Gastroesophageal sphincter (tissue), 4 donors: ENCODE results near the gene AKAP13. TPM values are rescaled to one million over a fixed set of nuclear protein-coding genes. Genes with fewer than 3 reads are reported as not detected.

Experiments used
- ATAC-seq: fragments of 150-250 bp; one replicate; pipeline ENCODE4 v1.9.1; 2016; ENCODE audit warnings: mild to moderate bottlenecking, moderate library complexity
- H3K27ac ChIP-seq, 4 donors: fragments of 200-600 bp; sonication (generic) in 3 of 4; 1 replicate in 3 of 4; 2 replicates in 1 of 4; pipeline ENCODE4 v1.5.1; 2016 to 2019
- H3K27me3 ChIP-seq: fragments of 200-600 bp; sonication (generic); one replicate; pipeline ENCODE4 v1.5.1; 2019
- H3K36me3 ChIP-seq, 2 donors: fragments of 200-600 bp; sonication (generic); one replicate each; pipeline ENCODE4 v1.5.1; 2019; ENCODE audit warnings: control low read depth in 1 of 2
- H3K4me1 ChIP-seq, 3 donors: fragments of 200-600 bp; sonication (generic); 1 replicate in 2 of 3; 2 replicates in 1 of 3; pipeline ENCODE4 v1.5.1; 2016 to 2019; ENCODE audit warnings: control low read depth in 2 of 3
- H3K4me3 ChIP-seq, 2 donors: fragments of 200-600 bp; sonication (generic); one replicate each; pipeline ENCODE4 v1.5.1; 2019; ENCODE audit warnings: mild to moderate bottlenecking in 1 of 2, moderate library complexity in 1 of 2
- H3K9me3 ChIP-seq, 3 donors: fragments of 200-600 bp; sonication (generic); one replicate each; pipeline ENCODE4 v1.5.1; 2017 to 2019; ENCODE audit warnings: control low read depth in 2 of 3
- EP300 ChIP-seq: sonication (generic); formaldehyde crosslinking; IDR thresholded peaks from one replicate; pipeline ENCODE4 v1.6.1; 2017; ENCODE audit warnings: antibody characterized with exemption, mild to moderate bottlenecking
- POLR2A ChIP-seq, 2 donors: fragments of 450-650 bp; IDR thresholded peaks; one replicate each; pipeline ENCODE4 v1.6.1; 2017; ENCODE audit warnings: antibody characterized with exemption in 2 of 2, mild to moderate bottlenecking in 2 of 2, moderate library complexity in 1 of 2
- POLR2AphosphoS5 ChIP-seq: sonication (generic); formaldehyde crosslinking; IDR thresholded peaks from one replicate; pipeline ENCODE4 v1.6.1; 2017; ENCODE audit warnings: antibody characterized with exemption
- WGBS, 2 donors: methylation state at CpG; one replicate each; pipeline ENCODE4 v1.1.5; 2018; ENCODE audit warnings: low coverage in 1 of 2; 5-methylcytosine and 5-hydroxymethylcytosine counted together
- total RNA-seq, 4 donors: library from RNA; depleted of rRNA; stranded (reverse); fragments of >200 nt; gene quantifications; one replicate each; pipeline ENCODE4 v1.1.0, GENCODE V29; 2016
- TF ChIP-seq, protein P1 (sequence below), 4 experiments: fragments of 200-600 bp in 2 of 4; fragments of 450-650 bp in 2 of 4; sonication (generic) in 1 of 4; IDR thresholded peaks; one replicate each; pipeline ENCODE4 v1.5.1; 2017 to 2019; ENCODE audit warnings: antibody characterized with exemption in 4 of 4, mild to moderate bottlenecking in 2 of 4, moderate library complexity in 2 of 4

AKAP13 gene
- total RNA-seq, 4 donors from 2014 or later: 196 to 252 (median 215) TPM

DNA sequence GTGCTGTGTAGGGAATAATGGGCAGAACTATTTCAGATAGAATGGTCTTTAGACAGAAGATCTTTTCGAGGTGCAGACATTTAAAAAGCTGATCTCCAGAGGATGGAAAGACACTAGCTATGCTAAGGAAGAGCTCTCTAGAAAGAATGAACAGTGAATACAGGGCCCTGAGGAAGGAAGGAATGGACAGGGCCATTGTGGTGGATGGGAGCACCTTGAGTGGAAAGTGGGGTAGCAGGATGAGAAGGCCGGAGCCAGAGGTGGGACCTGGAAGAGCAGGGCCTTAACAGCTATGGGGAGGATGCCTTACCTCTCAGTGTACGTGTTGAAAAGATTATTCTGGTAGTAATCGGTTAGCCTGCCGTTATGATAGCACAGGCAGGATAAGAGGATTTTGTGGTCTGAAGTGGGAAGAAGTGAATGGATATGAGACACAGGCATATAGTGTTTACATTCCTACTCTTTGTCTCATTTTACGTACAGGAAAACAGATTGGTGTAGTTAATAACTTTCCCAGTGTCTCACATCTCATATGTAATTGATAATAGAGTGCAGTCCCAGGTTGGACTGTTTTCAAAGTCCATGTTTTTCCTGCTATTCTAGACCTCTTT, 241.9 kb downstream of the AKAP13 start:
- no peak for ATAC-seq
- peaks cover 32 to 74% (median 39%) of the 10 kb centered on the region in 3 donors for H3K4me1 ChIP-seq
- peak overlapping the region; percentile 83 to 100 (median 87) for H3K27ac ChIP-seq
- WGBS, 2 donors: 31% methylated on average over 5 to 6 of the region's 6 CpGs
- no peaks in the 10 kb centered on the region for H3K9me3 ChIP-seq
- TF ChIP-seq POLR2A (IDR thresholded peaks at IDR 0.05) (no peak), POLR2AphosphoS5 (peak; percentile 14)
- peak overlapping the region; percentile 53 to 85 for H3K4me3 ChIP-seq
- H3K27me3 ChIP-seq: no peaks in the 10 kb centered on the region
- no peaks in the 10 kb centered on the region for H3K36me3 ChIP-seq

DNA sequence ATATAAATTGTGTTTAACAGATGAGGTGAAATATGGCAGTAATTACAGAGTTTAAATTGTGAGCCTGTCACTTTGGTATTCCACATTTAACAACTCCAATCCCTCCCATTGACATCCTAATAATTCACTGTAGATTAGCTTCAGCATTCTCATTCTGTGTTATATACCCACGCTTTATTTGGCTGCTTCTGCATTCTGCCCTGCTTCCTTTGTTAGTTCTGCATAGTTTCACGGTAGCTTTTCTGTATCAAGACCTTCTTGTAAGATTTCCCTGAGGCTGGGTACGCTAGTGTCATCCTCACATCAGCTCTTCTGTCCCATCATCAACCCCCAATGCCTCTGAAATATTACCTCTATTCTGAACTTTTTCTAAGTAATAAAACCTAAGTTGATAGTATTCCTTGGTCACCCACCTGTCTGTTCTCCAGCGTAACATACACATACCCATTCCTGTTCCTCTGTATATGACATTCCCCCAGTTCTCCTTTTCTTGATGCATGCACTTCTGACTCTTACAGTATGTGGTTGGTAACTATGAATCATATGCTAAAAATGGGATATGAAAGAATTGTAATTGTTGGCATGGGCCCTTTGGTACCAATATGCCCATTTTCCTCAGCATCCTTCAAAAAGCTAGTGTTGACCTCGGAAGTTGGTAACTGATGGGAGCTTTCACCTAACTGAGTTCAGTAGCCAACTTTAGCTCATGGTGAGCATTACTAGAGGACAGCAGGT, 243.1 kb downstream of the AKAP13 start:
- WGBS, 2 donors: 26 to 29% methylated on average over 5 of the region's 5 CpGs
- peak; percentile 52 for TF ChIP-seq POLR2AphosphoS5
- TF ChIP-seq EP300: no peak
- TF ChIP-seq, protein P1, sequence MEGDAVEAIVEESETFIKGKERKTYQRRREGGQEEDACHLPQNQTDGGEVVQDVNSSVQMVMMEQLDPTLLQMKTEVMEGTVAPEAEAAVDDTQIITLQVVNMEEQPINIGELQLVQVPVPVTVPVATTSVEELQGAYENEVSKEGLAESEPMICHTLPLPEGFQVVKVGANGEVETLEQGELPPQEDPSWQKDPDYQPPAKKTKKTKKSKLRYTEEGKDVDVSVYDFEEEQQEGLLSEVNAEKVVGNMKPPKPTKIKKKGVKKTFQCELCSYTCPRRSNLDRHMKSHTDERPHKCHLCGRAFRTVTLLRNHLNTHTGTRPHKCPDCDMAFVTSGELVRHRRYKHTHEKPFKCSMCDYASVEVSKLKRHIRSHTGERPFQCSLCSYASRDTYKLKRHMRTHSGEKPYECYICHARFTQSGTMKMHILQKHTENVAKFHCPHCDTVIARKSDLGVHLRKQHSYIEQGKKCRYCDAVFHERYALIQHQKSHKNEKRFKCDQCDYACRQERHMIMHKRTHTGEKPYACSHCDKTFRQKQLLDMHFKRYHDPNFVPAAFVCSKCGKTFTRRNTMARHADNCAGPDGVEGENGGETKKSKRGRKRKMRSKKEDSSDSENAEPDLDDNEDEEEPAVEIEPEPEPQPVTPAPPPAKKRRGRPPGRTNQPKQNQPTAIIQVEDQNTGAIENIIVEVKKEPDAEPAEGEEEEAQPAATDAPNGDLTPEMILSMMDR (IDR thresholded peaks at IDR 0.05): no peak
- no peak for TF ChIP-seq POLR2A (IDR thresholded peaks at IDR 0.05)
- Histone ChIP-seq H3K36me3 (no peaks in the 10 kb centered on the region), H3K4me1 (peaks cover 21 to 74% (median 31%) of the 10 kb centered on the region in 3 donors), H3K27ac (peak overlapping the region; percentile 67 to 88 (median 80)), H3K9me3 (no peaks in the 10 kb centered on the region), H3K4me3 (peak overlapping the region; percentile 14 to 53), H3K27me3 (no peaks in the 10 kb centered on the region)
- ATAC-seq: no peak

- H3K27me3 ChIP-seq: no peaks in the 10 kb centered on the region
- peak; percentile 19 for ATAC-seq
- no peaks in the 10 kb centered on the region for H3K9me3 ChIP-seq
- peak overlapping the region in 1 of 2 donors; percentile 53 for H3K4me3 ChIP-seq
- 16 to 17% methylated on average over 7 of the region's 7 CpGs for WGBS, 2 donors
- peak overlapping the region; percentile 67 to 88 (median 80) for H3K27ac ChIP-seq
- H3K4me1 ChIP-seq: peaks cover 26 to 77% (median 26%) of the 10 kb centered on the region in 3 donors
- H3K36me3 ChIP-seq: no peaks in the 10 kb centered on the region
- TF ChIP-seq POLR2A (IDR thresholded peaks at IDR 0.05): no peak
- peak; percentile 8 for TF ChIP-seq POLR2AphosphoS5
Measured at GRCh38 chr15:85624291-85624801, 243.9 kb downstream of the AKAP13 start.

DNA sequence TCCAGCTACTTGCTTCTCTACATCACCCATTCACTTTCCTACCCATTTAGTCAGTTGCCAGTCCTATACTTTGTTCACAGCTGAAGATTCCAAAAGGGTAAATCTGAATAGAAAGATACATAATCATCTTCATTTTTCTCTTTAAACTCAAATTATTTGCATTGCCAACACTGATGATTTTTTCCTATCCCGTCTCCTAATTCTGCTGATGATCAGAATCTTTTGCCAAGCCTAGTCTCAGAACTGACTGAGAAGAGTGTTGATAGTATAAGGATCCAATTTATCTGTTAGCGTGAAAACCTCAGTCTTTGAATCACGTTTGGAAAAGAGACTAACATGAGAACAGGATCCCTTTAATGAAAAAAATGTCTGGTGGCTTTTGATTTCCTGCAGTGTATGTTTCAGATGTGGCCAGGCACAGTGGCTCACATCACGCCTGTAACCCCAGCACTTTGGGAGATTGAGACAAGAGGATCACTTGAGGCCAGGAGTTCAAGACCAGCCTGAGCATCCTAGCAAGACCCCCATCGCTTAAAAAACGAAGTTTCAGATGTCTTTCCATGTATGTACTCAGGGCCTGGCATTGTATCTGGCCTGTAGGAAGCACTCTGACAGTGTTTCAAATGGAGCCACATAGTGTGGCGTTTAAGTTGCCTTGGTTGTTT, 244.9 kb downstream of the AKAP13 start:
- Histone ChIP-seq H3K27ac (peak overlapping the region; percentile 59 to 88 (median 80)), H3K9me3 (no peaks in the 10 kb centered on the region), H3K4me1 (peaks cover 26 to 86% (median 26%) of the 10 kb centered on the region in 3 donors), H3K27me3 (no peaks in the 10 kb centered on the region), H3K36me3 (no peaks in the 10 kb centered on the region), H3K4me3 (no peak overlapping the region)
- WGBS, 2 donors: 38 to 47% methylated on average over 4 to 7 of the region's 7 CpGs
- ATAC-seq: no peak
- TF ChIP-seq EP300: no peak
- no peak for TF ChIP-seq POLR2A (IDR thresholded peaks at IDR 0.05)

DNA sequence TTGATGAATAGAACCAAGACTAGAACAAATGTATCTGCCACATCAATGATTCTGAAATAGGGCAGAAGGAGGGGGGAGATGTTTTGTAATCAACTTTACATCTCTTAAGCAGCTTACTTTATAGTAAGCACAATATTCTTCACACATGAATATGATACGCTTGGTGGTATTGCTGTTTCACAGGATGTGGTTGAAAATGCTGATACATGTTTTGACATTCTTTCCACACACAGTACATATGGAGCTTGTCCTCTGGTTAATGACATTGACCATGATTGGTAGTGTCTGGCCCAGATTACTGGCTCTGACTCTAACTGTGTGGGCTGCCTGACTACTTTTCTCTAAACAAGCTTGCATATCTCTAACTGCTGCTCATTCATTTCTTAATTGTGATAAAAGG, 245.5 kb downstream of the AKAP13 start:
- 47 to 71% methylated on average over 1 of the region's 1 CpG for WGBS, 2 donors
- H3K9me3 ChIP-seq: no peaks in the 10 kb centered on the region
- peak; percentile 50 for TF ChIP-seq POLR2AphosphoS5
- TF ChIP-seq EP300: no peak
- TF ChIP-seq, protein P1 (IDR thresholded peaks at IDR 0.05): no peak
- no peak overlapping the region for H3K4me3 ChIP-seq
- H3K4me1 ChIP-seq: peaks cover 26 to 92% (median 26%) of the 10 kb centered on the region in 3 donors
- peak; percentile 23 for ATAC-seq
- H3K27ac ChIP-seq: peak overlapping the region; percentile 59 to 88 (median 80)
- H3K27me3 ChIP-seq: no peaks in the 10 kb centered on the region
- H3K36me3 ChIP-seq: no peaks in the 10 kb centered on the region

DNA sequence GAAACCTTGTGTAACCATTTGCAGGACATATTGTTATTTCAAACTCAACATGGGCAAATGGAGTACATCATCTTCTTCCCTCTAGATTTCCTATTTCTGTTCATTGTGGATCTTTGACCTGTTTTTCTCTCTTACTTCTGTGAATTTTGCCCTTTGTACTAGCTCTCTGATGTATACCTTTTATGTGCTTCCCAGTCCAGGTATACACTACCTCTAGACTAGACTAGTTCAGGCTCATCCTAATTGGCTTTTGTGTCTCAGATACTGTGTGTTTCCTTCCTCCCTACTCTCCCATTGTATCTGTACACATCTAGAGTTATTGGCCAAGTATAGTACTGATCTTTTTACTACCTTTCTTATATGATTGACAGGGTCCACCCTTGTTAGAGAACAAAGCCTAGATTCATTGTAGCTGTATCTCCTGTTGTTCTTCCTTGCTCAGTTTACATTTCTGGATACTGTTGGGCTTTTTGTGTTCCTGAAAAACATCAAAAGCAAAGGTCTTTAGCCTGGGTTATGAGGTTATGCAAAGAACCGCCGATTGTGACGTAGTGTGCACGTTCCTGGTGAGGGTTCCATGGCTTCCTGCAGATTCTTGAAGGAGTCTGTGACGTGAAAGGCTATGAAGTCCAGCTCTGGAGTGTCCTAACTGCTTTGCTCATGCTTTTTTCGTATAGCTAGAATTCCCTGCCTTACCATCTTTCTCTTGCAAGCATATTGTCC, 247.0 kb downstream of the AKAP13 start:
- H3K4me3 ChIP-seq: no peak overlapping the region
- peaks cover 26 to 98% (median 32%) of the 10 kb centered on the region in 3 donors for H3K4me1 ChIP-seq
- H3K27ac ChIP-seq: peak overlapping the region in 2 of 4 donors; percentile 7 to 56
- no peaks in the 10 kb centered on the region for H3K27me3 ChIP-seq
- no peak for ATAC-seq
- WGBS, 2 donors: 72 to 88% methylated on average over 6 of the region's 6 CpGs
- H3K36me3 ChIP-seq: no peaks in the 10 kb centered on the region
- TF ChIP-seq, protein P1 (IDR thresholded peaks at IDR 0.05): no peak
- TF ChIP-seq POLR2AphosphoS5 (no peak), POLR2A (IDR thresholded peaks at IDR 0.05) (no peak), EP300 (no peak)
- no peaks in the 10 kb centered on the region for H3K9me3 ChIP-seq
